IMR-90 (cell line): ENCODE data around the gene INCENP. TPM values are rescaled to one million over a fixed set of nuclear protein-coding genes. Genes with fewer than 3 reads are reported as not detected.

Experiments
- ATAC-seq: fragments of 200-7000 bp; cut with Tn5 transposase; 2 replicates; pipeline ENCODE4 v1.9.1; 2020; ENCODE audit warnings: low read depth, mild to moderate bottlenecking, moderate library complexity
- BruUV-seq: library from RNA; stranded (reverse); fragments of 400-500 nt; replicated peaks from 2 replicates; lab custom pipeline; 2021; lab: Mats Ljungman, UMichigan
- CTCF ChIA-PET: fragments of 300-600 bp; formaldehyde crosslinking; extraction: SDS; loops from one replicate; lab custom pipeline; 2021; ENCODE audit warnings: antibody characterized with exemption; lab: Yijun Ruan, JAX
- POLR2A ChIA-PET: fragments of 300-600 bp; sonication (Branson Sonifier 250); formaldehyde crosslinking; loops from one replicate; lab custom pipeline; 2022; ENCODE audit warnings: antibody characterized with exemption; ENCODE audit not compliant: unreplicated experiment; lab: Charles Lee
- DNase-seq: peaks from one replicate; pipeline ENCODE4 v3.0.0; 2013
- H2AFZ ChIP-seq: replicated peaks from 2 replicates; pipeline ENCODE3; 2013; ENCODE audit warnings: low read length, mild to moderate bottlenecking; ENCODE audit not compliant: poor library complexity
- H2AK5ac ChIP-seq: 2 replicates; pipeline ENCODE4 v1.6.1; 2013; ENCODE audit warnings: low read depth, low read length, inconsistent platforms
- H2AK9ac ChIP-seq: replicated peaks from 2 replicates; pipeline ENCODE3; 2013; ENCODE audit warnings: mild to moderate bottlenecking, low read depth, low read length, moderate library complexity; ENCODE audit not compliant: poor library complexity
- H2BK120ac ChIP-seq: 2 replicates; pipeline ENCODE4 v1.6.1; 2013; ENCODE audit warnings: low read depth, low read length, inconsistent platforms
- H2BK15ac ChIP-seq: 3 replicates; pipeline ENCODE4 v1.6.1; 2013; ENCODE audit warnings: low read depth, low read length, inconsistent platforms
- H2BK20ac ChIP-seq: 2 replicates; pipeline ENCODE4 v1.6.1; 2013; ENCODE audit warnings: low read depth, mild to moderate bottlenecking, inconsistent platforms, low read length, moderate library complexity
- H2BK5ac ChIP-seq: 2 replicates; pipeline ENCODE4 v1.6.1; 2013; ENCODE audit warnings: mild to moderate bottlenecking, low read depth, low read length, inconsistent platforms; ENCODE audit not compliant: poor library complexity, severe bottlenecking
- H3K14ac ChIP-seq: replicated peaks from 2 replicates; pipeline ENCODE4 v1.6.1; 2013; ENCODE audit warnings: low read depth, low read length, inconsistent platforms
- H3K18ac ChIP-seq: 2 replicates; pipeline ENCODE4 v1.6.1; 2013; ENCODE audit warnings: low read depth, low read length, control low read depth
- H3K23ac ChIP-seq: 2 replicates; pipeline ENCODE4 v1.6.1; 2013; ENCODE audit warnings: low read depth, low read length, inconsistent platforms
- H3K27ac ChIP-seq: 2 replicates; pipeline ENCODE4 v1.5.1; 2013; ENCODE audit warnings: mild to moderate bottlenecking, control low read depth, low read length; ENCODE audit not compliant: insufficient read depth
- H3K27me3 ChIP-seq: 2 replicates; pipeline ENCODE4 v1.6.1; 2013; ENCODE audit warnings: low read length; ENCODE audit not compliant: control insufficient read depth, insufficient read depth
- H3K36me3 ChIP-seq: 2 replicates; pipeline ENCODE4 v1.6.1; 2013; ENCODE audit warnings: low read length, mixed read lengths; ENCODE audit not compliant: control insufficient read depth, insufficient read depth
- H3K4ac ChIP-seq: 2 replicates; pipeline ENCODE4 v1.6.1; 2013; ENCODE audit warnings: low read depth, low read length, inconsistent platforms
- H3K4me1 ChIP-seq: 2 replicates; pipeline ENCODE4 v1.6.1; 2013; ENCODE audit warnings: low read length, mixed read lengths; ENCODE audit not compliant: control insufficient read depth, insufficient read depth
- H3K4me2 ChIP-seq: 2 replicates; pipeline ENCODE4 v1.6.1; 2013; ENCODE audit warnings: low read depth, mild to moderate bottlenecking, control low read depth, low read length, moderate library complexity
- H3K4me3 ChIP-seq: 2 replicates; pipeline ENCODE4 v1.5.1; 2013; ENCODE audit warnings: low read depth, mild to moderate bottlenecking, control low read depth, low read length, moderate library complexity; ENCODE audit not compliant: insufficient read depth
- H3K56ac ChIP-seq: 2 replicates; pipeline ENCODE4 v1.6.1; 2013; ENCODE audit warnings: low read length, inconsistent platforms; ENCODE audit not compliant: insufficient read depth; ENCODE audit errors: extremely low read depth
- H3K79me1 ChIP-seq, 2 experiments: 2 replicates each; pipeline ENCODE4 v1.6.1; 2013; ENCODE audit warnings: low read length in 2 of 2, inconsistent platforms in 1 of 2, low read depth in 1 of 2
- H3K9ac ChIP-seq: 2 replicates; pipeline ENCODE4 v1.6.1; 2013; ENCODE audit warnings: low read depth, low read length, control low read depth
- H3K9me1 ChIP-seq: 2 replicates; pipeline ENCODE4 v1.6.1; 2013; ENCODE audit warnings: low read length, inconsistent platforms; ENCODE audit not compliant: insufficient read depth
- H3K9me3 ChIP-seq: 2 replicates; pipeline ENCODE4 v1.6.1; 2013; ENCODE audit warnings: low read length; ENCODE audit not compliant: control insufficient read depth, insufficient read depth
- H4K20me1 ChIP-seq: 2 replicates; pipeline ENCODE4 v1.6.1; 2013; ENCODE audit warnings: low read length, inconsistent platforms; ENCODE audit not compliant: insufficient read depth
- H4K5ac ChIP-seq: 2 replicates; pipeline ENCODE4 v1.6.1; 2013; ENCODE audit warnings: mild to moderate bottlenecking, low read depth, low read length, control low read depth
- H4K8ac ChIP-seq, 2 experiments: 2 replicates each; pipeline ENCODE4 v1.6.1; 2013; ENCODE audit warnings: low read depth in 2 of 2, low read length in 2 of 2, control low read depth in 1 of 2, inconsistent platforms in 1 of 2
- H4K91ac ChIP-seq: 2 replicates; pipeline ENCODE4 v1.6.1; 2013; ENCODE audit warnings: low read depth, low read length, inconsistent platforms; ENCODE audit not compliant: insufficient read depth
- BHLHE40 ChIP-seq: fragments of 150-350 bp; IDR thresholded peaks from 2 replicates; pipeline ENCODE4 v1.6.1; 2016; ENCODE audit warnings: mild to moderate bottlenecking, low read depth, low read length
- WGBS, 2 experiments: methylation state at CpG; one replicate each; pipeline versions ENCODE4 v1.1.5 to v1.1.7; 2013; ENCODE audit warnings: missing lambda C conversion rate in 2 of 2; ENCODE audit not compliant: insufficient read length in 1 of 2; ENCODE audit errors: extremely low coverage in 2 of 2; 5-methylcytosine and 5-hydroxymethylcytosine counted together
- dilution Hi-C: fragments of 300-500 bp; cut with HindIII; formaldehyde crosslinking; loops from one replicate; pipeline ENCODE4 v1.14.3; 2018; ENCODE audit warnings: low sequenced_read_pairs; ENCODE audit not compliant: unreplicated experiment
- in situ Hi-C: fragments of 300-500 bp; cut with MboI; formaldehyde crosslinking; loops from 3 replicates; pipeline ENCODE4 v1.14.3; 2019; ENCODE audit warnings: low sequenced_read_pairs, inconsistent platforms, mixed read lengths
- intact Hi-C: fragments of 100-400 bp; cut with micrococcal nuclease; formaldehyde crosslinking; loops from 2 replicates; pipeline ENCODE4 v1.10.0; 2022
- polyA plus RNA-seq, 3 experiments: library from polyadenylated mRNA; depleted of rRNA; stranded (reverse); fragments of >200 nt; gene quantifications; 2 replicates each; pipeline ENCODE4 v1.2.3, GENCODE V29; 2012; ENCODE audit warnings: low replicate concordance in 1 of 3
- total RNA-seq: library from RNA; depleted of rRNA; stranded (reverse); fragments of >200 nt; gene quantifications from 2 replicates; pipeline ENCODE4 v1.2.3, GENCODE V29; 2012

INCENP gene
- total and polyA plus RNA-seq, 2 of the 4 experiments (the other 2 are of a cell fraction) = 18.6 to 23.8 TPM

DNA sequence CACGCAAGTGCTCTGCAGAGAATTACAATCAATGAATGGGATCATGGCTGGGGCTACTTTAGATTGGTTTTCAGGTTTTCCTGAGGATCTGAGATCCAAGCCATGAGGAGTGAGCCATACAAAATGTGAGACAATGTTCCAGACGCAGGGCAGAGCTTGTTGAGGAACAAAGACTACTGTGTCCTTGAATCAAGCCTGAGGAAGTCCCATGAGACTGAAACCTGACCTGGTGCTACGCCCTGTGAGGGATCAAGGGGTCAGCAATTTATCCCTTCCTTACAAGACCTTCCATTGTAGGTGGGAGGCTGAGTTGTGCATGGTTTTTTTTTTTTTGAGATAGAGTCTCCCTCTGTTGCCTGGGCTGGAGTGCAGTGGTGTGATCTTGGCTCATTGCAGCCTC is 2.1 kb downstream of the INCENP start:
- no peak overlapping the region for H4K91ac ChIP-seq
- DNase-seq = no peak
- H3K4me3 ChIP-seq = no peak overlapping the region
- no peaks in the 10 kb centered on the region for H3K27me3 ChIP-seq
- no peak overlapping the region for H3K18ac ChIP-seq
- intact Hi-C loops (no loop called here), in situ Hi-C loops (no loop called here), dilution Hi-C loops (no loop called here)
- no peak overlapping the region for H3K4ac ChIP-seq
- no peak overlapping the region for H2AK9ac ChIP-seq
- H3K9ac ChIP-seq = no peak overlapping the region
- no peak overlapping the region for H2BK120ac ChIP-seq
- CTCF ChIA-PET = no interaction called here
- peaks cover 8% of the 10 kb centered on the region; the same call in 1 of the 2 replicates for H3K9me1 ChIP-seq
- no peak overlapping the region for H2BK15ac ChIP-seq
- H2AFZ ChIP-seq = no peak overlapping the region
- TF ChIP-seq BHLHE40 = no peak
- peaks cover 3% of the 10 kb centered on the region; the same call in 1 of the 2 replicates for H3K4me1 ChIP-seq
- H3K36me3 ChIP-seq = peaks cover 23% of the 10 kb centered on the region; the same call in 1 of the 2 replicates
- no peak overlapping the region for H3K4me2 ChIP-seq
- H3K9me3 ChIP-seq = no peaks in the 10 kb centered on the region
- no peak overlapping the region for H3K14ac ChIP-seq
- peaks cover 8% of the 10 kb centered on the region for H4K20me1 ChIP-seq
- H2BK5ac ChIP-seq = no peak overlapping the region
- H4K5ac ChIP-seq = no peak overlapping the region
- H3K56ac ChIP-seq = no peak overlapping the region
- ATAC-seq = no peak
- H3K79me1 ChIP-seq = peaks cover 3 to 44% of the 10 kb centered on the region in 2 experiments; a peak in 3 of 4 replicates
- H4K8ac ChIP-seq = no peak overlapping the region
- 0 out of 2 replicates have a peak overlapping the region, but pooled peaks have one; percentile 66 for H3K23ac ChIP-seq
- H2BK20ac ChIP-seq = no peak overlapping the region
- no peak overlapping the region for H3K27ac ChIP-seq
- WGBS, 2 experiments = 93% methylated on average over 2 of the region's 3 CpGs; no CpG with 5 or more reads in 1 of the 2 experiments
- no peak overlapping the region; the same call in 1 of the 2 replicates for H2AK5ac ChIP-seq
- no TSS peak for BruUV-seq
- POLR2A ChIA-PET = no interaction called here
